HG03378 (cell line): ENCODE measurements around the gene PI4KA.
"Not testable (repeated sequence)": the region's sequence is repeated elsewhere in the genome, so short reads cannot be mapped to it uniquely, and the experiment has no call there.

Source experiments
- ATAC-seq: cut with Tn5 transposase; IDR thresholded peaks from one replicate; pipeline ENCODE4 v1.9.1; 2021; ENCODE audit warnings: mild to moderate bottlenecking, moderate library complexity; ENCODE audit not compliant: unreplicated experiment

PI4KA gene

GRCh38 chr22:20752104-20752741, 106.4 kb downstream of the PI4KA start:
- ATAC-seq: no peak

GRCh38 chr22:20751185-20751851, 107.3 kb downstream of the PI4KA start:
- ATAC-seq: no peak

- ATAC-seq: peak; percentile 34
Observed at GRCh38 chr22:20750461-20751184, 108.0 kb downstream of the PI4KA start.

- no peak for ATAC-seq
Observed at GRCh38 chr22:20749453-20749852, 109.2 kb downstream of the PI4KA start.

- ATAC-seq: peak; percentile 57
Observed at GRCh38 chr22:20748731-20749428, 109.7 kb downstream of the PI4KA start.

- no peak for ATAC-seq
Observed at GRCh38 chr22:20748082-20748481, 110.5 kb downstream of the PI4KA start.

- ATAC-seq: no peak
Observed at GRCh38 chr22:20747223-20747622, 111.4 kb downstream of the PI4KA start.

- no peak for ATAC-seq
Observed at GRCh38 chr22:20746431-20747189, 112.0 kb downstream of the PI4KA start.

- no peak for ATAC-seq
Observed at GRCh38 chr22:20745119-20745518, 113.5 kb downstream of the PI4KA start.

- ATAC-seq: no peak
Observed at GRCh38 chr22:20744456-20744855, 114.2 kb downstream of the PI4KA start.

GRCh38 chr22:20742764-20743163, 115.8 kb downstream of the PI4KA start:
- no peak for ATAC-seq

- no peak for ATAC-seq
Observed at GRCh38 chr22:20741634-20742581, 116.7 kb downstream of the PI4KA start.

- ATAC-seq: no peak
Observed at GRCh38 chr22:20741008-20741633, 117.5 kb downstream of the PI4KA start.

- no peak for ATAC-seq
Observed at GRCh38 chr22:20740222-20740951, 118.2 kb downstream of the PI4KA start.

- ATAC-seq: no peak
Observed at GRCh38 chr22:20738394-20739089, 120.1 kb downstream of the PI4KA start.

- ATAC-seq: not testable (repeated sequence)
Observed at GRCh38 chr22:20736891-20737290, 121.7 kb downstream of the PI4KA start.

GRCh38 chr22:20735356-20736162, 123.1 kb downstream of the PI4KA start:
- not testable (repeated sequence) for ATAC-seq
